Loucy (cell line): ENCODE results near the gene MYO18B.

ENCODE experiments used
- CTCF ChIP-seq: fragments of 200-600 bp; sonication (generic); conservative IDR thresholded peaks from 2 replicates; pipeline ENCODE4 v1.5.1; 2014; ENCODE audit warnings: mild to moderate bottlenecking, antibody characterized with exemption, low read length
- EZH2phosphoT487 ChIP-seq: fragments of 200-600 bp; IDR thresholded peaks from 2 replicates; pipeline ENCODE4 v1.6.1; 2018; ENCODE audit warnings: antibody characterized with exemption, mild to moderate bottlenecking, moderate library complexity, borderline replicate concordance

GRCh38 chr22:25829808-25830777 is 88.1 kb downstream of the MYO18B start:
- TF ChIP-seq CTCF (no peak), EZH2phosphoT487 (no peak)
